Lower leg skin (tissue), 4 donors: ENCODE measurements around the gene BIK. TPM values are rescaled to one million over a fixed set of nuclear protein-coding genes. Genes with fewer than 3 reads are reported as not detected.

Experiments used
- DNase-seq, 2 donors: peaks; one replicate each; pipeline ENCODE4 v3.0.0-alpha.2; 2019; ENCODE audit warnings: low spot score in 2 of 2
- H3K4me3 ChIP-seq: fragments of 200-600 bp; sonication (generic); 2 replicates; pipeline ENCODE4 v1.5.1; 2017; ENCODE audit warnings: mild to moderate bottlenecking, low read depth; ENCODE audit not compliant: poor library complexity, severe bottlenecking
- POLR2A ChIP-seq, 2 donors: fragments of 450-650 bp; IDR thresholded peaks; one replicate each; pipeline ENCODE4 v1.6.1; 2016 to 2017; ENCODE audit warnings: antibody characterized with exemption in 2 of 2, mild to moderate bottlenecking in 1 of 2, moderate library complexity in 1 of 2
- WGBS, 2 donors: methylation state at CpG; one replicate each; pipeline ENCODE4 v1.1.5; 2018; 5-methylcytosine and 5-hydroxymethylcytosine counted together
- intact Hi-C: fragments of 100-400 bp; cut with DNase I; formaldehyde crosslinking; loops from one replicate; pipeline ENCODE4 v1.15.0; 2023; ENCODE audit warnings: low total_unique reads
- total RNA-seq, 4 donors: library from RNA; depleted of rRNA; stranded (reverse); fragments of >200 nt; gene quantifications; one replicate each; pipeline ENCODE4 v1.1.0, GENCODE V29; 2016
- TF ChIP-seq, protein P1 (sequence below), 3 donors: fragments of 450-650 bp; IDR thresholded peaks; one replicate each; pipeline ENCODE4 v1.5.1; 2016; ENCODE audit warnings: antibody characterized with exemption in 3 of 3, mild to moderate bottlenecking in 3 of 3, moderate library complexity in 2 of 3

BIK gene
- total RNA-seq, 4 donors from 2014 or later, result 2.6 to 12.6 (median 9.5) TPM

DNA sequence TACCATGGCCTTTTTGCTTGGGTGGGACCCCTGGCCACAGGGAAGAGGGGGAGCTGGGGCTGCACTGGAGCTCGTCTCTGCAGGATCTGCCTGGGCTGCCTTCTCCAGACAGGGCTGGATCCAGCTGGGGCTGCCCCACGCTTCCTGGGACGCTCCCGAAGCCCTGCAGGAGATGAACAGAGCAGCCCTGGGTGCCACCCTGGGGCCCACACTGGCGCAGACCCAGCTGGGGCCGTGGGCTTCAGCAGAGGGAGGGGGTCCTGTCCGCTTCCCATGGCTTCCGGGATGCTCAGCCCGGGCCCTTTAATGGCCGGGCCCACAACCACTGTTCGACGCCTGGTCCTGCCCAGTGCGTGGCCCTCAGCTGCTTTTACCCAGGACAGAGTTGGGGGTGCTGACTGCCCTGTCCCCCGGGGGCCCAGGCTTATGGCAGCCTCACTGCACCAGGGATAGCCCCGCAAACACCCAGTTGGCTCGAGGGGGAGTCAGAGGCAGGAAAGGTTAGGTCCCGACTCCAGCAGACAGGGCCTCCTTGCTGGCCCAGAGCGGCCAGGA, 52.8 kb downstream of the BIK start:
- DNase-seq, result no peak
- TF ChIP-seq POLR2A (IDR thresholded peaks at IDR 0.05), result no peak
- TF ChIP-seq, protein P1, sequence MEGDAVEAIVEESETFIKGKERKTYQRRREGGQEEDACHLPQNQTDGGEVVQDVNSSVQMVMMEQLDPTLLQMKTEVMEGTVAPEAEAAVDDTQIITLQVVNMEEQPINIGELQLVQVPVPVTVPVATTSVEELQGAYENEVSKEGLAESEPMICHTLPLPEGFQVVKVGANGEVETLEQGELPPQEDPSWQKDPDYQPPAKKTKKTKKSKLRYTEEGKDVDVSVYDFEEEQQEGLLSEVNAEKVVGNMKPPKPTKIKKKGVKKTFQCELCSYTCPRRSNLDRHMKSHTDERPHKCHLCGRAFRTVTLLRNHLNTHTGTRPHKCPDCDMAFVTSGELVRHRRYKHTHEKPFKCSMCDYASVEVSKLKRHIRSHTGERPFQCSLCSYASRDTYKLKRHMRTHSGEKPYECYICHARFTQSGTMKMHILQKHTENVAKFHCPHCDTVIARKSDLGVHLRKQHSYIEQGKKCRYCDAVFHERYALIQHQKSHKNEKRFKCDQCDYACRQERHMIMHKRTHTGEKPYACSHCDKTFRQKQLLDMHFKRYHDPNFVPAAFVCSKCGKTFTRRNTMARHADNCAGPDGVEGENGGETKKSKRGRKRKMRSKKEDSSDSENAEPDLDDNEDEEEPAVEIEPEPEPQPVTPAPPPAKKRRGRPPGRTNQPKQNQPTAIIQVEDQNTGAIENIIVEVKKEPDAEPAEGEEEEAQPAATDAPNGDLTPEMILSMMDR (IDR thresholded peaks at IDR 0.05), result no peak
- H3K4me3 ChIP-seq, result no peak overlapping the region
- WGBS, 2 donors, result 55 to 82% methylated on average over 5 to 15 of the region's 18 CpGs
- intact Hi-C loops, result no loop called here

DNA sequence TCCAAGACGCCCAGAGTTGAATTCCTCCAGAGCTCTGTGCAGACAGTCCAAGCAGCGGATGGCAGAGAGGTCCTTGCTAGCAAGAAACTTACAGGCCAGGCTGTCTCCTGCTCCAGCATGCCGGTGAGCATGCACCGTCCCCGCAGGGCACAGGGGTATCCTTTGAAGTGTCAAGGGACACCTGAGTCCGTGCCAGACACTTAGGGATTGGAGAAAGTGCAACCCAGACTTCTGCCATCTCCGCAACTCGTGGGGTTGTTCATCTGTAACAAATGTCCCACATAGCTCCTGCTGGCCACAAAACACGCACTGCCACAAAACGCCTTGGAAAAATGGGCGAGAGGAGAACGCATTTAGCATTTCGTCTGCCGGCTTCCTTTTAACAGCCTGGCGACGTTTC, 54.1 kb downstream of the BIK start:
- intact Hi-C loops, result no loop called here
- no peak overlapping the region for H3K4me3 ChIP-seq
- 27% methylated on average over 16 of the region's 16 CpGs for WGBS, 2 donors
- TF ChIP-seq, protein P1 (IDR thresholded peaks at IDR 0.05), result no peak
- no peak for TF ChIP-seq POLR2A (IDR thresholded peaks at IDR 0.05)
- DNase-seq, result no peak

DNA sequence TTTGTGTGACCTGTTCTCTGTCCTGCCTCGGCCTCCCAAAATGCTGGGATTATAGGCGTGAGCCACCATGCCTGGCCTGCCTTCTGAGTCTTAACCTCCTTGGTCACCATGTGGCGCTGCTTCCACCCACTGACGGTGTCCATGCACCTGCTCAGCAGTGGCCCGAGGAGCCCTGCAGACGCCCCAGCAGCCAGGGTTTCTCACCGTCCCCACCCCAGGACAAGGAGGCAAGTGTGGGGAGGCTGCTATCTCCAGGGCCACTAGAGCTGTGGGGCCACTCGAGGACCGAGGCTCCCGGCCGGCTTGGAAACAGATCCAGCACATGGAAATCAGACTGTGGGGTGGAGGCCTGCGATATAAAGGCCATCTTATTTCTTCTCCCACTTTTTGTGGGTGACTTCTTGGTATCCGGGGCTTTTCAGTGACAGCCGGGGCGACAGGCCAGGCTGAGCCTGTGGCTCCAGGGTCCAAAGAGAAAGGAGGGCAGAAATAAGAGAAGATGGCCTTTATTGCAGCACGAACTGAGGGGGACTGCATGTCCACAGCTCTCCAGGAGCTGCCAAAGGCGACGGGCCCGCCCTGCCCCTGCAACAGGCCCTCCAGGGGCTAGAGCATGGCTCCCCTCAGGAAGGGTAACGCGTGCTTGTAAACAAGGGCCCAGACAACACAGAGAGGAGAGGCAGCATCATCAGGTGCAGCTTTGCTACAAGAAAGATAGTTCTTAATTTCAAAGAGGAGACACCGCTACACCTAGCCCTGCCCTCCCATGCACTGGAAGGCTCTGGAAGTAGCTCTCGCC, 55.8 kb downstream of the BIK start:
- TF ChIP-seq, protein P1 (IDR thresholded peaks at IDR 0.05), result no peak
- no peak for TF ChIP-seq POLR2A (IDR thresholded peaks at IDR 0.05)
- DNase-seq, result no peak
- intact Hi-C loops, result no loop called here
- H3K4me3 ChIP-seq, result no peak overlapping the region
- WGBS, 2 donors, result 85 to 87% methylated on average over 22 to 23 of the region's 23 CpGs

DNA sequence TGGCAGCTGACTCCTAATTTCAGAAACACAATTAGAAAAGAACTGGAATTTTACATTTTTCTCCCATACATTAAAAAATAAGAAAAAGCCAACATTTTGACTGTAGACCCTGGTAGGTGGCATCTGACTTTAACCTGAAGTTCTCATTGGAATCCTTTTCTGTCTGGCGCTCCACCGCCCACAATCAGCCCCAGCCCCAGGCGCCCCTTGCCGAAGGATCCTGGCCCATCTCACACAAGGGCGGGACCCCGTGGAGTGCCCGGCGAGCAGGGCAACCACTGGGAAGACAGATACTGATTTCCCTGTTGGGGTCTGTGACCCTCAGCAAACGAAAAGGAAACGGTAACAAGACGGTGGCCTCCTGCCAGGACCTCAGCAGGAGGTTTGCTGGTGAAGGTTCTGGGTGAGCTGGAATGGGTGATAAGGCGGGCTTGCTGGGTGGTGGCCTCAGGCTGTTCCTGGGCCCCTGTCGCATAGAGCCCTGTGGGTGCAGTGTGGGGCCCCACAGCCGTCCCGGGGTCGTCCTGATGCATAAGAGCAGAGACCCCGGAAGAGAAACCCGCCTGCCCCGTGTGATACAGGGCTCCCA, 56.5 kb downstream of the BIK start:
- DNase-seq, result no peak
- intact Hi-C loops, result no loop called here
- WGBS, 2 donors, result 86 to 88% methylated on average over 19 of the region's 19 CpGs
- no peak overlapping the region for H3K4me3 ChIP-seq
- TF ChIP-seq POLR2A (IDR thresholded peaks at IDR 0.05), result no peak
- TF ChIP-seq, protein P1 (IDR thresholded peaks at IDR 0.05), result no peak

DNA sequence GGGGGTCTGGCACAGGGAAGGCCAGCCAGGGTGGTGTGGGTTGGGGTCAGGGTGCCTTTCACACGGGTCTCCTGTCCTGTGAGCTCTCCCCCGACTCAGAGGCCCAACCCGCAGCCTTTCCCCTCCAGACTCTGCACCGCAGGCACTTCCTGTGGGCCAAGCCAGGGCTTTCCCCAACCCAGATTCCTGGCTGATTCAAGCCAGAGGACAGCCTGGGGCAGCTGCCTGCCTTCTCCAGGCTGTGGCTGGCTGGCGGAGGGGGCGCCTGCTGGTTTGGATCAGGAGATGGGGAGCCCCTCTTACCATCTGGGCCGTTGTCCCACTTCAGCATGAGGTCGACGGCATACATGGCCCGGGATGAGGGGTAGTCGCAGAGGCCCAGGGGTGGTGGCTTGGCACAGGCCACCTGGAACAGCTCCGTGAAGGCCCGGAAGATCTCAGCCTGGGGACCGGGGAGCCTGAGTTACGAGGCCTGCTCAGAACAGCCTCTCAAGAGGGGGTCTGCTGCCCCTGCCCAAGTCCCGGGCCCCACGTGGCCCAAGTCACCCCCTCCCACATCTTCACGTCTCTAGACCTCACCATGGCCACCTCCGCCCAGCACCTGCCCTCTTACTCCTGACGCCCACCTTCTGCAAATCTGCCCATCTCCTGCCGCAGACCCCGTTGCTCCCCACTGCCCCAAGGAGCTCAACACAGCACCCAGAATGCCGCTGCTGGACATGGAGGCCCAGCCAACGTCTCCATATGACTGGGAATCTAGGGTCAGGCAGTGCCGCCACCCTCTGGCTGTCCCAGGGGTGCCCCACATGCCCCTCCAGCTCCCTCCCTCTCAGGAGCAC, 58.1 kb downstream of the BIK start:
- no peak for TF ChIP-seq POLR2A (IDR thresholded peaks at IDR 0.05)
- TF ChIP-seq, protein P1 (IDR thresholded peaks at IDR 0.05), result no peak
- intact Hi-C loops, result no loop called here
- 72 to 78% methylated on average over 16 to 20 of the region's 25 CpGs for WGBS, 2 donors

More for the DNA sequence above, 58.1 kb downstream of the BIK start:
- no peak for DNase-seq
- H3K4me3 ChIP-seq, result no peak overlapping the region
